HUES64 (cell line): ENCODE results near the gene LRRC1.

Experiments used
- H3K27ac ChIP-seq: 2 replicates; pipeline ENCODE4 v1.7.0; 2013; ENCODE audit warnings: low read depth, low read length, inconsistent platforms
- H3K27me3 ChIP-seq: 2 replicates; pipeline ENCODE4 v1.6.1; 2013; ENCODE audit warnings: mild to moderate bottlenecking, low read length; ENCODE audit not compliant: insufficient read depth
- H3K36me3 ChIP-seq: 2 replicates; pipeline ENCODE4 v1.6.1; 2013; ENCODE audit warnings: mild to moderate bottlenecking, low read length; ENCODE audit not compliant: insufficient read depth
- H3K4me1 ChIP-seq: 2 replicates; pipeline ENCODE4 v1.6.1; 2013; ENCODE audit warnings: mild to moderate bottlenecking, low read length, moderate library complexity; ENCODE audit not compliant: insufficient read depth
- H3K4me3 ChIP-seq: 2 replicates; pipeline ENCODE4 v1.5.1; 2013; ENCODE audit warnings: mild to moderate bottlenecking, low read length, moderate library complexity
- H3K9ac ChIP-seq: 2 replicates; pipeline ENCODE4 v1.6.1; 2013; ENCODE audit warnings: mild to moderate bottlenecking, low read depth, low read length
- H3K9me3 ChIP-seq: 2 replicates; pipeline ENCODE4 v1.6.1; 2013; ENCODE audit warnings: low read depth, low read length; ENCODE audit not compliant: insufficient read depth
- WGBS: fragments of 150-250, 120-280 bp; methylation state at CpG from one replicate; pipeline ENCODE4 v1.1.7; 2013; ENCODE audit warnings: missing lambda C conversion rate; 5-methylcytosine and 5-hydroxymethylcytosine counted together

The LRRC1 gene

DNA sequence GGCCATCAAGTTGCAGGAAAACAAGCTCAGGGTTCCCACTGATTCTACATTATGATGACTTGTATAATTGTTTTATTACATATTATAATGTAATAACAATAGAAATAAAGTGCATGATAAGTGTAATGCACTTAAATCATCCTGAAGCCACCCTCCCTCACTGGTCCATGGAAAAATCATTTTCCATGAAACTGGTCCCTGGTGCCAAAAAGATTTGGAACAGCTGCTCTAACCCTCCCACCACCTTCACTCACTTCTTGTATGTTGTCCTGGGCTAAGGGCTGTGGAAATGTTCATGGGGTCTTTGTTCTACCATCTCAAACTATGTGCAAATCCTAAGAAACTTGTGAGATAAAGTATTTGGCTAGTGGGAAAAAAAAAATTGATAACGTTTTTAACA, 133.8 kb downstream of the LRRC1 start:
- Histone ChIP-seq H3K27me3 (no peaks in the 10 kb centered on the region), H3K9ac (no peak overlapping the region), H3K4me3 (no peak overlapping the region), H3K36me3 (no peaks in the 10 kb centered on the region), H3K27ac (no peak overlapping the region), H3K4me1 (peaks cover 10% of the 10 kb centered on the region), H3K9me3 (0 out of 2 replicates have a peak, but pooled peaks cover 4% of the 10 kb centered on the region)
- WGBS: 91% methylated on average over 1 of the region's 1 CpG

GRCh38 chr6:53929041-53929820, 134.4 kb downstream of the LRRC1 start:
- Histone ChIP-seq H3K9ac (no peak overlapping the region), H3K27ac (no peak overlapping the region), H3K4me3 (no peak overlapping the region), H3K4me1 (peaks cover 5% of the 10 kb centered on the region), H3K27me3 (no peaks in the 10 kb centered on the region), H3K9me3 (0 out of 2 replicates have a peak, but pooled peaks cover 4% of the 10 kb centered on the region), H3K36me3 (no peaks in the 10 kb centered on the region)
- 95% methylated on average over 4 of the region's 4 CpGs for WGBS

- Histone ChIP-seq H3K36me3 (no peaks in the 10 kb centered on the region), H3K27me3 (no peaks in the 10 kb centered on the region), H3K4me3 (no peak overlapping the region), H3K27ac (no peak overlapping the region), H3K9ac (no peak overlapping the region), H3K9me3 (0 out of 2 replicates have a peak, but pooled peaks cover 4% of the 10 kb centered on the region), H3K4me1 (no peaks in the 10 kb centered on the region)
- WGBS: 96% methylated on average over 6 of the region's 6 CpGs
Observed at GRCh38 chr6:53929821-53930120, 135.0 kb downstream of the LRRC1 start.

DNA sequence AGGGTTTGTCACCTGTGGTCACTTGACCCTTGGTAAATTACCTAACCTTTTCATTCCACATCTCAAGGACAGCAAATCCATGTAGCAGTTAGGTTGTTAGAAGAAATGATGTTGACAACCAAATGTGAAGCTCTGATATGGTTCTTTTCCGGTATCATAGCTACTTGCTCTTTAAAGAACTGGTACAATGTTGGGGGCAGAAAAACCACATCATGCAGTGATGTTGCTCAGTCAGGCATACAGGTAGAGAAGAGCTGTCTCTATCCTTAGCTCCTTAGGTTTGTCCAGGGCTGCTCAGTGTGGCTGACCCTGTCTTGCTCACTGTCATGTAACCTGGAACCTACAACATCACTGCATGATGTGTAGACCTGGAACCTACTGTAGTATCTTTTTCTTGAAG, 135.5 kb downstream of the LRRC1 start:
- WGBS: 96% methylated on average over 1 of the region's 1 CpG
- Histone ChIP-seq H3K36me3 (no peaks in the 10 kb centered on the region), H3K4me1 (no peaks in the 10 kb centered on the region), H3K27ac (no peak overlapping the region), H3K9ac (no peak overlapping the region), H3K9me3 (0 out of 2 replicates have a peak, but pooled peaks cover 4% of the 10 kb centered on the region), H3K4me3 (no peak overlapping the region), H3K27me3 (no peaks in the 10 kb centered on the region)

DNA sequence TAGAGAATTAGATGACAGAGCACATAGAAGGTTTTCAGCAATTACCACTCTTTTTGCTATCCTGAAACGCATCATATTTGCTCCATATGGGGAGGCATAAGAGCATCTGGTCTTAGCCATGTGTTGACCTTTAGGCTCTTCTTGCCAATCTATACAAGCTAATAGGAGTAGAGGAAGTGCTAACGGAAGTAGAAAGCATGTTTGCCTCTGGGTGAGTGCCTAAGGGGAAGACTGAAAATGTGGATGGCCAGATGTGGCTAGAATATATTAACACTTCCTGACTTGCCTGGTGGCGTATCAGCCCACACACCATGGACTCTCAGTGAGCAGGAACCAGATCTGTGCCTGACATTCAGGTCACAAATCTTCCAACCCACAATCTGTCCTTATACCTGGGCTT, 136.3 kb downstream of the LRRC1 start:
- Histone ChIP-seq H3K9me3 (0 out of 2 replicates have a peak, but pooled peaks cover 4% of the 10 kb centered on the region), H3K27me3 (no peaks in the 10 kb centered on the region), H3K36me3 (no peaks in the 10 kb centered on the region), H3K9ac (no peak overlapping the region), H3K4me1 (no peaks in the 10 kb centered on the region), H3K27ac (no peak overlapping the region), H3K4me3 (no peak overlapping the region)
- WGBS: 96% methylated on average over 3 of the region's 3 CpGs

DNA sequence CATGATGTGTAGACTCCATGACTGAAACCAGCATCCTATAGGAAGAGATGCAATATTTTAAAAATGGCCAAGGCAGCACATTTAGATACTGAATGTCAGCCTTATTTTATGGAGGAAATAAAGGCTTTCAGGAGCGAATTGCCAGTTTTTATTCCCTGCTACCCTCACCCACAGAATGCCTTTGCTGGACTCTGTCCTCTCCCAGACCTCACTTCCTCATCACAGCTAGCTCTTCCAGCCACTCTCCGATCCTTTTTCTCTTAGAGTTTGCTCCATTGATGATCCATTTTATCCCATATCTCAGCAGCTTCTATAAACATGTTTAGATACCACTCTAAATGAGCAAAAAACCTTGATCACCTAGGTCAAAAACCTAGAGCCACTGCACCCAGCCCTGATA, 137.7 kb downstream of the LRRC1 start:
- no peaks in the 10 kb centered on the region for H3K36me3 ChIP-seq
- H3K9me3 ChIP-seq: 0 out of 2 replicates have a peak, but pooled peaks cover 4% of the 10 kb centered on the region
- H3K27me3 ChIP-seq: no peaks in the 10 kb centered on the region
- no peaks in the 10 kb centered on the region for H3K4me1 ChIP-seq
- WGBS: 91% methylated on average over 2 of the region's 2 CpGs
- no peak overlapping the region for H3K4me3 ChIP-seq
- no peak overlapping the region for H3K9ac ChIP-seq
- no peak overlapping the region for H3K27ac ChIP-seq

- Histone ChIP-seq H3K27ac (no peak overlapping the region), H3K36me3 (no peaks in the 10 kb centered on the region), H3K9ac (no peak overlapping the region), H3K27me3 (no peaks in the 10 kb centered on the region), H3K4me3 (no peak overlapping the region), H3K4me1 (no peaks in the 10 kb centered on the region), H3K9me3 (no peaks in the 10 kb centered on the region)
- WGBS: 95% methylated on average over 6 of the region's 6 CpGs
Observed at GRCh38 chr6:53934023-53934422, 139.2 kb downstream of the LRRC1 start.

DNA sequence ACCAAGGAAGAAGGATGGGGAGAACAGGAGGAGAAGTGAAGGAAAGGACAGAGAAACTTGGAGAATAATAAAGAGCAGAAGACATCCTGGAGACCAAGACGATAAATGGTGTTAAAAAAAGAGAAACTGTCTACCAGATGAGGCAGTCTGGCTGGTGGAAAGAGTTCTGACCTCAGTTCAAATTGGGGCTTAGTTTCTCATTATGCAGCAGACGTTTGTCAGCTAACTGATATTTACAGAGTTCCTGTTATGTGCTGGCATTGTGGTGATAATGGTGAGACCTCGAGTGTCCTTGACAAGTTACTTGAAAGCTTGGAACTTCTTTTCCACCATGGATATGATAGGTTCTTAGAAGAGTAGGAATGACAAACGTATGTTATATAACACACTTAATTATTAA, 142.7 kb downstream of the LRRC1 start:
- Histone ChIP-seq H3K27me3 (no peaks in the 10 kb centered on the region), H3K4me1 (no peaks in the 10 kb centered on the region), H3K9me3 (no peaks in the 10 kb centered on the region; the same call in 1 of the 2 replicates), H3K36me3 (no peaks in the 10 kb centered on the region), H3K9ac (no peak overlapping the region), H3K27ac (no peak overlapping the region), H3K4me3 (no peak overlapping the region)
- 79% methylated on average over 3 of the region's 4 CpGs for WGBS

DNA sequence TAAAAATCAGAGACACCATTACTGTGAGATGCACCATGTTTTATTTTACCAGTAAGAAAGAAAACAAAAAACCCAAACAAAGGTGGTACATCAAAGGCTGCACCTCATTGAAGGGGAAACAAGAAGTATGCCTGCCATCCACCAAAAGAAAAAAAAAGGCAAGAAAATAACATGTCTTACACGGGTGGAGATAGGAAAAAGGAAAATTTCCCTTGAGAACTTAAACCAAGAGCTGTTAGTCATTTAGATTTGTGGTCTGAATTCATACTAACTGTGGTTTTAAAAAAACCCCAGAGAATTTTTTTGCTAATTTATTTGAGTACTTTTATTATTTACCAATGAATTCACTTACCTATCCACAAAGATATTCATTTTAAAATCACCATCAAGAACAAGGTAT, 144.0 kb downstream of the LRRC1 start:
- Histone ChIP-seq H3K36me3 (no peaks in the 10 kb centered on the region), H3K4me1 (no peaks in the 10 kb centered on the region), H3K4me3 (no peak overlapping the region), H3K27ac (no peak overlapping the region), H3K9me3 (no peaks in the 10 kb centered on the region; the same call in 1 of the 2 replicates), H3K9ac (no peak overlapping the region), H3K27me3 (no peaks in the 10 kb centered on the region)
- WGBS: 88% methylated on average over 1 of the region's 1 CpG

DNA sequence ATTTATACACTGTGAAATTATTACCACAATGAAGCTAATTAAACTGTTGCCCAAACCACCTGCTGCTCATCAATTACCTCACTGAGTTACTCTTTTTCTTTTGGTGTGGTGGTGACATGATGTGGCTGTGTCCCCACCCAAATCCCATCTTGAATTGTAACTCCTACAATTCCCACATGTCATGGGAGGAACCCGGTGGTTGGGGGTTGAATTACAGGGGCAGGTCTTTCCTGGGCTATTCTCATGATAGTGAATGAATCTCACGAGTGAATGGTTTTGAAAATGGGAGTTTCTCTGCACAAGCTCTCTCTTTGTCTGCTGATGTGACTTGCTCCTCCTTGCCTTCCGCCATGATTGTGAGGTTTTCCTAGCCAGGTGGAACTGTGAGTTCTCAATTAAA, 145.0 kb downstream of the LRRC1 start:
- Histone ChIP-seq H3K27me3 (no peaks in the 10 kb centered on the region), H3K27ac (no peak overlapping the region), H3K4me3 (no peak overlapping the region), H3K9me3 (no peaks in the 10 kb centered on the region; the same call in 1 of the 2 replicates), H3K36me3 (no peaks in the 10 kb centered on the region), H3K9ac (no peak overlapping the region), H3K4me1 (no peaks in the 10 kb centered on the region)
- 96% methylated on average over 3 of the region's 3 CpGs for WGBS

DNA sequence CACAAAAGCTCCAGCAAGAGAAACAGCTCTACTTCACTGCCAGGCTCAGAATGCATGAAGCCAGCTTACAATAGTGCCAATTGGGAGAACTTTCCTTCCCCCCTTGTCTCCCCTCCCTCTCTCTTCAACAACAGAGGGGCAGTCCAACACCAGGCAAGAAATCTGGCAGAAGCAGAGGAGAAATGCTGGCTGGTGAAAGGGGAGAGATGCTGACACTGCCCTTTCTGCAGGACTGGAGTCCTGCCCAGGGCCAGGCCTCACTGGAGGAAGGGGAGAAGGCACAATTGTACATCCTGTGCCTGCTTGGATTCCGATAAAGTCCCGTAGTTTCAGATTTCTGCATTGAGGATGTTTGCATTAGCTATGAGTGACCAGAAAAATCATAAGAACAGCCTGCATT, 148.6 kb downstream of the LRRC1 start:
- Histone ChIP-seq H3K36me3 (no peaks in the 10 kb centered on the region), H3K9ac (no peak overlapping the region), H3K4me1 (no peaks in the 10 kb centered on the region), H3K4me3 (no peak overlapping the region), H3K27ac (no peak overlapping the region), H3K9me3 (no peaks in the 10 kb centered on the region; the same call in 1 of the 2 replicates), H3K27me3 (no peaks in the 10 kb centered on the region)
- WGBS: 93% methylated on average over 2 of the region's 2 CpGs

DNA sequence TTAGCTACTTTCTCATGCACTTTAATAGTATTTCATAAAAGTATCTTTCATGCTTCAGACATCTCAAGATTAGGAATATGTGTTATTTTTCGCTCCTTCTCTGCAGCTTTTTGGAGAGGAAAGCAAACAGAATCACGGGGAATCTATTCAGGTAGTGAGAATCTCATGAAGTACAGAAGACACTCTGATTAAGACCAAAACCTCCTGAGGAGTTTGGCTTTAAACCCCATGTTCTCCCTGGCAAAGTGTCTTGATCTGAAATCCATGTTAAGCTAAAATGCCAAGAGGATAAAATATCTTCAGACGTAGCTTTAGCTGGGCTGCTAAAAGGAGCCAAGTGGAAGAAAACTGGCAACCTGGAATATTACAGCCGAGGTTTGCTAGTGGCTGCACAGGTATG, 149.3 kb downstream of the LRRC1 start:
- H3K4me1 ChIP-seq: no peaks in the 10 kb centered on the region
- no peaks in the 10 kb centered on the region for H3K27me3 ChIP-seq
- no peaks in the 10 kb centered on the region; the same call in 1 of the 2 replicates for H3K9me3 ChIP-seq
- H3K9ac ChIP-seq: no peak overlapping the region
- no peak overlapping the region for H3K27ac ChIP-seq
- H3K36me3 ChIP-seq: no peaks in the 10 kb centered on the region
- 95% methylated on average over 4 of the region's 4 CpGs for whole genome bisulfite sequencing
- H3K4me3 ChIP-seq: no peak overlapping the region
